Calu3 (cell line): Measurements from ENCODE around the gene PALM3. TPM values are rescaled to one million over a fixed set of nuclear protein-coding genes. Genes with fewer than 3 reads are reported as not detected.

Experiments
- BruUV-seq: library from RNA; stranded (reverse); fragments of 400-500 nt; replicated peaks from 2 replicates; lab custom pipeline; 2021; lab: Mats Ljungman, UMichigan
- CTCF ChIA-PET: fragments of 300-600 bp; sonication (Branson Sonifier 250); formaldehyde crosslinking; loops from one replicate; lab custom pipeline; 2022; ENCODE audit warnings: antibody characterized with exemption; lab: Charles Lee
- DNase-seq: peaks from one replicate; pipeline ENCODE4 v3.0.0; 2022
- H3K27ac Mint-ChIP-seq: one replicate; pipeline ENCODE4 v1.8.0; 2022; ENCODE audit warnings: mixed read lengths; ENCODE audit not compliant: unreplicated experiment
- H3K27me3 Mint-ChIP-seq: one replicate; pipeline ENCODE4 v1.8.0; 2022; ENCODE audit warnings: mixed read lengths; ENCODE audit not compliant: unreplicated experiment
- H3K36me3 Mint-ChIP-seq: one replicate; pipeline ENCODE4 v1.8.0; 2022; ENCODE audit warnings: mild to moderate bottlenecking, moderate library complexity, mixed read lengths; ENCODE audit not compliant: insufficient read depth, unreplicated experiment
- H3K4me1 Mint-ChIP-seq: one replicate; pipeline ENCODE4 v1.8.0; 2022; ENCODE audit warnings: mild to moderate bottlenecking, low read depth, mixed read lengths; ENCODE audit not compliant: unreplicated experiment
- H3K4me3 Mint-ChIP-seq: one replicate; pipeline ENCODE4 v1.8.0; 2022; ENCODE audit warnings: mild to moderate bottlenecking, low read depth, moderate library complexity, mixed read lengths; ENCODE audit not compliant: unreplicated experiment
- H3K9me3 Mint-ChIP-seq: one replicate; pipeline ENCODE4 v1.8.0; 2022; ENCODE audit warnings: low read depth, mixed read lengths; ENCODE audit not compliant: unreplicated experiment
- CTCF ChIP-seq: fragments of 200-600 bp; IDR thresholded peaks from one replicate; pipeline ENCODE4 v1.8.0; 2022; ENCODE audit warnings: antibody characterized with exemption; ENCODE audit not compliant: unreplicated experiment
- intact Hi-C: fragments of 100-400 bp; cut with micrococcal nuclease; formaldehyde crosslinking; loops from one replicate; pipeline ENCODE4 v1.10.0; 2022; ENCODE audit not compliant: unreplicated experiment
- total RNA-seq: library from RNA; stranded (reverse); gene quantifications from 2 replicates; pipeline ENCODE4 v1.2.3, GENCODE V29; 2022

Gene PALM3
- total RNA-seq, 1 experiment from 2014 or later, result 21.4 TPM

GRCh38 chr19:14070268-14071050 is 8.6 kb upstream of the PALM3 start:
- CTCF ChIA-PET, result interaction anchor here (1.8 kb wide), 2 partner anchors 38 to 66 kb away, joined by 7 read pairs; partner anchors contain the start of genes ASF1B and IL27RA
- no peaks in the 10 kb centered on the region for H3K27me3 Mint-ChIP-seq
- H3K36me3 Mint-ChIP-seq, result peaks cover 27% of the 10 kb centered on the region
- no peaks in the 10 kb centered on the region for H3K9me3 Mint-ChIP-seq
- BruUV-seq, result no TSS peak
- H3K27ac Mint-ChIP-seq, result no peak overlapping the region
- no peak for TF ChIP-seq CTCF
- intact Hi-C loops, result no loop called here
- H3K4me3 Mint-ChIP-seq, result no peak overlapping the region
- no peaks in the 10 kb centered on the region for H3K4me1 Mint-ChIP-seq
- DNase-seq, result no peak

GRCh38 chr19:14066134-14066533 is 4.3 kb upstream of the PALM3 start:
- Mint-ChIP-seq H3K27me3 (no peaks in the 10 kb centered on the region), H3K27ac (peak overlapping the region; percentile 15), H3K36me3 (peaks cover 10% of the 10 kb centered on the region), H3K4me3 (no peak overlapping the region), H3K4me1 (no peaks in the 10 kb centered on the region), H3K9me3 (no peaks in the 10 kb centered on the region)
- BruUV-seq, result no TSS peak
- CTCF ChIA-PET, result no interaction called here
- intact Hi-C loops, result no loop called here
- no peak for DNase-seq
- TF ChIP-seq CTCF, result no peak

GRCh38 chr19:14063105-14063504 is 1.2 kb upstream of the PALM3 start:
- Mint-ChIP-seq H3K36me3 (peaks cover 12% of the 10 kb centered on the region), H3K27me3 (no peaks in the 10 kb centered on the region), H3K4me3 (no peak overlapping the region), H3K9me3 (no peaks in the 10 kb centered on the region), H3K4me1 (no peaks in the 10 kb centered on the region), H3K27ac (no peak overlapping the region)
- BruUV-seq, result no TSS peak
- TF ChIP-seq CTCF, result no peak
- CTCF ChIA-PET, result no interaction called here
- intact Hi-C loops, result no loop called here
- no peak for DNase-seq

GRCh38 chr19:14062558-14062855 is 631 bp upstream of the PALM3 start:
- Mint-ChIP-seq H3K27ac (no peak overlapping the region), H3K9me3 (no peaks in the 10 kb centered on the region), H3K4me3 (peak overlapping the region; percentile 67), H3K27me3 (no peaks in the 10 kb centered on the region), H3K36me3 (peaks cover 17% of the 10 kb centered on the region), H3K4me1 (no peaks in the 10 kb centered on the region)
- TF ChIP-seq CTCF, result no peak
- intact Hi-C loops, result no loop called here
- no peak for DNase-seq
- CTCF ChIA-PET, result no interaction called here
- no TSS peak for BruUV-seq
